Neural cell (in vitro differentiated cells): Measurements from ENCODE around the gene ANAPC1.
"Not testable (repeated sequence)": the region's sequence is repeated elsewhere in the genome, so short reads cannot be mapped to it uniquely, and the experiment has no call there.

Source experiments
- CTCF ChIP-seq: fragments of 450-650 bp; IDR thresholded peaks from 2 replicates; pipeline ENCODE4 v1.5.1; 2014; ENCODE audit warnings: antibody characterized with exemption, mild to moderate bottlenecking, moderate library complexity; ENCODE audit not compliant: poor library complexity, severe bottlenecking
- EP300 ChIP-seq: fragments of 450-650 bp; conservative IDR thresholded peaks from 2 replicates; pipeline ENCODE4 v1.6.1; 2014; ENCODE audit warnings: antibody characterized with exemption, mild to moderate bottlenecking, moderate library complexity; ENCODE audit not compliant: poor library complexity, severe bottlenecking
- EZH2 ChIP-seq: fragments of 200-600, 300-800 bp; shearing (Covaris generic), sonication (generic); IDR thresholded peaks from 2 replicates; pipeline ENCODE4 v1.6.1; 2014; ENCODE audit warnings: antibody characterized with exemption, low read length, borderline replicate concordance, mild to moderate bottlenecking; ENCODE audit not compliant: insufficient read depth, poor library complexity, severe bottlenecking
- MXI1 ChIP-seq: fragments of 450-650 bp; conservative IDR thresholded peaks from 2 replicates; pipeline ENCODE4 v1.6.1; 2014; ENCODE audit warnings: antibody characterized with exemption, mild to moderate bottlenecking; ENCODE audit not compliant: poor library complexity, severe bottlenecking
- POLR2AphosphoS5 ChIP-seq: IDR thresholded peaks from 2 replicates; pipeline ENCODE4 v1.6.1; 2012
- RAD21 ChIP-seq: fragments of 450-650 bp; conservative IDR thresholded peaks from 2 replicates; pipeline ENCODE4 v1.6.1; 2014; ENCODE audit warnings: antibody characterized with exemption, mild to moderate bottlenecking, moderate library complexity
- REST ChIP-seq: IDR thresholded peaks from 2 replicates; pipeline ENCODE4 v1.6.1; 2012; ENCODE audit warnings: borderline replicate concordance
- TAF1 ChIP-seq: IDR thresholded peaks from 2 replicates; pipeline ENCODE4 v1.6.1; 2012; ENCODE audit warnings: low read depth

GRCh38 chr2:111752533-111752932 lies 131.5 kb downstream of the ANAPC1 start:
- TF ChIP-seq CTCF, REST, POLR2AphosphoS5, RAD21, EP300, TAF1, EZH2, MXI1: not testable (repeated sequence)
